ENCODE data around the gene ADCY9.

ADCY9 gene

DNA sequence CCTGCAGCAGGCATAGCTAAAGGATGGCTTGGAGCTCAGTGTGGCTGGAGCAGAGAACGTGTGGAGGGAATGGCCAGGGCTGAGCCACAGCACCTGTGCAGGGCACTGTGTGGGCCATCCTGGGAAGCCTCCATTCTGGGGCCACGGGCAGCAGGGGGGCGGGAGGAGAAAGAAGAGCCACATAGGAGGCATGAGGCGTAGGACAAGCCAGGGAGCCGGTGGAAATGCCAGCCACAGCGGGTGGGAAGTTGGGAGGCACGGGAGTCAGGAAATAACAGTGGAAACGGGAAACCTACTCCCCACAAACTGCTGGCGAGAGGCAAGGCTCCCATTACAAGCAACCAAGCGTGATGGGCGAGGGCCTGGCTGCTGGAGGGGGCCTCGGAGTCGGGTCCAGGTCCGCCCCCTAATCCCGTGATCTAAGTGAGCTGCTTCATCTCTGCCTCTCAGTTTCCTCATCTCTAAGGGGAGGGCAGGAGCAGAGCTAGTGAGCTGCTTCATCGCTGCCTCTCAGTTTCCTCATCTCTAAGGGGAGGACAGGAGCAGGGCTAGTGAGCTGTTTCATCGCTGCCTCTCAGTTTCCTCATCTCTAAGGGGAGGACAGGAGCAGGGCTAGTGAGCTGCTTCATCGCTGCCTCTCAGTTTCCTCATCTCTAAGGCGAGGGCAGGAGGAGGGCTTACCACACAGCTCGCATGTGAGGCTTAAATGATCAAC is 104.9 kb downstream of the ADCY9 start:
- TF ChIP-seq POLR2AphosphoS5 (IDR thresholded peaks at IDR 0.05; ENCODE audit: low read depth, low read length) (no peak), SIN3A (IDR thresholded peaks at IDR 0.05; ENCODE audit: borderline replicate concordance, insufficient read depth, low read length) (no peak), FOXP2 (optimal IDR thresholded peaks at IDR 0.05; ENCODE audit: borderline replicate concordance, extremely low read depth, extremely low read length, insufficient read depth) (peak; percentile 14)
- TF ChIP-seq, protein P1, sequence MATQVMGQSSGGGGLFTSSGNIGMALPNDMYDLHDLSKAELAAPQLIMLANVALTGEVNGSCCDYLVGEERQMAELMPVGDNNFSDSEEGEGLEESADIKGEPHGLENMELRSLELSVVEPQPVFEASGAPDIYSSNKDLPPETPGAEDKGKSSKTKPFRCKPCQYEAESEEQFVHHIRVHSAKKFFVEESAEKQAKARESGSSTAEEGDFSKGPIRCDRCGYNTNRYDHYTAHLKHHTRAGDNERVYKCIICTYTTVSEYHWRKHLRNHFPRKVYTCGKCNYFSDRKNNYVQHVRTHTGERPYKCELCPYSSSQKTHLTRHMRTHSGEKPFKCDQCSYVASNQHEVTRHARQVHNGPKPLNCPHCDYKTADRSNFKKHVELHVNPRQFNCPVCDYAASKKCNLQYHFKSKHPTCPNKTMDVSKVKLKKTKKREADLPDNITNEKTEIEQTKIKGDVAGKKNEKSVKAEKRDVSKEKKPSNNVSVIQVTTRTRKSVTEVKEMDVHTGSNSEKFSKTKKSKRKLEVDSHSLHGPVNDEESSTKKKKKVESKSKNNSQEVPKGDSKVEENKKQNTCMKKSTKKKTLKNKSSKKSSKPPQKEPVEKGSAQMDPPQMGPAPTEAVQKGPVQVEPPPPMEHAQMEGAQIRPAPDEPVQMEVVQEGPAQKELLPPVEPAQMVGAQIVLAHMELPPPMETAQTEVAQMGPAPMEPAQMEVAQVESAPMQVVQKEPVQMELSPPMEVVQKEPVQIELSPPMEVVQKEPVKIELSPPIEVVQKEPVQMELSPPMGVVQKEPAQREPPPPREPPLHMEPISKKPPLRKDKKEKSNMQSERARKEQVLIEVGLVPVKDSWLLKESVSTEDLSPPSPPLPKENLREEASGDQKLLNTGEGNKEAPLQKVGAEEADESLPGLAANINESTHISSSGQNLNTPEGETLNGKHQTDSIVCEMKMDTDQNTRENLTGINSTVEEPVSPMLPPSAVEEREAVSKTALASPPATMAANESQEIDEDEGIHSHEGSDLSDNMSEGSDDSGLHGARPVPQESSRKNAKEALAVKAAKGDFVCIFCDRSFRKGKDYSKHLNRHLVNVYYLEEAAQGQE (IDR thresholded peaks at IDR 0.05; ENCODE audit: insufficient read depth in 1 of 2, low read depth in 2 of 2, low read length in 2 of 2) = no peak

DNA sequence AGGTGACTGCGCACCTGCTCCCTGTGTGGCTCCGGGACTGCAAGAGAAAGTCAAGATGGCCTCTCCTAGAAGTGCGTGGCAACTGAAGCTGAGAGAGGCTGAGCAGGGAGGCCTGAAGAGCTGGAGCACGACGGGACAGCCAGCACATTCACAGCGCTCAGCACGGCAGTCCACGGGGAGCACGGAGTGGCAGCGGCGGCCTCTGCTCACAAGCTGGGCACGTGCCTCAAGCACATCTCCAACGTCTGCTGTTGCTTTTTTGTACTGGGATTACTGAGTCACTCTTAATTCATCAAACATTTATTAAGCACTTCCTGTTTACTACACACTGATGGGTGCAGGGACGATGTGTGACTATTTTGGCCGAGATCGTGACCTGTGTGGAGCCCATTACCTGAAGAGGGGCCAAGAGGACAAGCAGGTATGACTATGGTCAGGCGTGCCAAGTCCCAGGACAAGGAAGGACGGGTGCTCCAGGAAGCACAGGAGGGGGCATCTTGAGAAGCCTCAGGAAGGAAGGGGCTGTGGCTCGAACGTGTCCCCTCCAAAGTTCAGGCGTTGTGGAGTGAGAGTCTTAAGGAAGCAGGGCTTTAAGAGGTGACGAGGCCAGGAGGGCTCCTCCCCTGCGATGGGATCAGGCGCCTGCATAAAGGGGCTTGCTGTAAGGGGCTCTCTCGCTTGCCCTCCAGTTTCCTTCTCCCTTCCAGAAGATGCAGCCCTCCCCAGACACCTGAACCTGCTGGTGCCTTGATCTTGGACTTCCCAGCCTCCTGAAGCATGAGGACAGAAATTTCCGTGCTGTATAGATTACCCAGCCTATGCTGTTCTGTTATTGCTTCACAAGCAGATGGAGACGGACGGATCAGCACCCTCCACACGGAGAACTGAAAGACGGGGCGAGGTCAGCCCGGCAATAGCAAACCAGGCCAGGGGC is 105.8 kb downstream of the ADCY9 start:
- TF ChIP-seq FOXP2 (optimal IDR thresholded peaks at IDR 0.05; ENCODE audit: borderline replicate concordance, extremely low read depth, extremely low read length, insufficient read depth) (no peak), TAF1 (IDR thresholded peaks at IDR 0.05; ENCODE audit: borderline replicate concordance, insufficient read depth, low read length) (no peak), POLR2AphosphoS5 (IDR thresholded peaks at IDR 0.05; ENCODE audit: low read depth, low read length) (no peak), SIN3A (IDR thresholded peaks at IDR 0.05; ENCODE audit: borderline replicate concordance, insufficient read depth, low read length) (no peak)
- TF ChIP-seq, protein P1 (IDR thresholded peaks at IDR 0.05; ENCODE audit: insufficient read depth in 1 of 2, low read depth in 2 of 2, low read length in 2 of 2) = no peak

DNA sequence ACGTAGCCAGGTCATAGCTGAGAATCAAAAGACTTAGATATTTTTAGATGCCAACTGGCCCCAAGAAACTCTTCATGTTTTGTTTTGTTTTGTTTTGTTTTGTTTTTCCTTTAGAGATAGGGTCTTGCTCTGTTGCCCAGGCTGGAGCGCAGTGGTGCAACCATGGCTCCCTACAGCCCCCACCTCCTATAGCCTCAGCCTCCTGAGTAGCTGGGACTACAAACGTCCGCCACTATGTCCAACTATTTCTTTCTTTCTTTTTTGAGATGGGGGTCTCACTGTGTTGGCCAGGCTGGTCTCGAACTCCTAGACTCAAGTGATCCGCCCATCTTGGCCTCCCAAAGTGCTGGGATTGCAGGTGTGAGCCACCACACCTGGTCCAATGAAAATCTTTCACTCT is 107.1 kb downstream of the ADCY9 start:
- TF ChIP-seq FOXP2 (optimal IDR thresholded peaks at IDR 0.05; ENCODE audit: borderline replicate concordance, extremely low read depth, extremely low read length, insufficient read depth) (no peak), POLR2AphosphoS5 (IDR thresholded peaks at IDR 0.05; ENCODE audit: low read depth, low read length) (no peak), TAF1 (IDR thresholded peaks at IDR 0.05; ENCODE audit: borderline replicate concordance, insufficient read depth, low read length) (no peak), SIN3A (IDR thresholded peaks at IDR 0.05; ENCODE audit: borderline replicate concordance, insufficient read depth, low read length) (no peak)
- TF ChIP-seq, protein P1 (IDR thresholded peaks at IDR 0.05; ENCODE audit: insufficient read depth in 1 of 2, low read depth in 2 of 2, low read length in 2 of 2) = no peak

DNA sequence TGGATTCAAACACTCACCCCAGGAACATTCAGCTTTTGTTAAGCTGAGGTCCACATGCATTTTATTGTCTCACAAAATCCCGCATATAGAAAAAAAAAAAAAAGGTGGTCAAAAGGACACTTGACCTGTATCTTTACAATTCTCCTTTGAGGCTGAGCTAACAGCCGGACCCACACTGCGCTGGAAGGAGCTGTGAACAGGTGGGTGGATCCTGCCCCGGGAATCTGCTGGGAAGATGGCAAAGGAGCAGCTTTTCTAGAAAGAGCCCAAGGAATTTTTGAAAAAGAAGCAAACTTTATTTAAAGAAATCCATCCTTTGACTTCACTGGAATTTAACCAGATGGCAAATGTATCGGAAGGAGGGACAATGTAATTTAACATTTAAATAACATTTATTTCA is 108.1 kb downstream of the ADCY9 start:
- TF ChIP-seq FOXP2 (optimal IDR thresholded peaks at IDR 0.05; ENCODE audit: borderline replicate concordance, extremely low read depth, extremely low read length, insufficient read depth) (no peak), POLR2AphosphoS5 (IDR thresholded peaks at IDR 0.05; ENCODE audit: low read depth, low read length) (no peak), TAF1 (IDR thresholded peaks at IDR 0.05; ENCODE audit: borderline replicate concordance, insufficient read depth, low read length) (no peak), SIN3A (IDR thresholded peaks at IDR 0.05; ENCODE audit: borderline replicate concordance, insufficient read depth, low read length) (no peak)
- TF ChIP-seq, protein P1 (IDR thresholded peaks at IDR 0.05; ENCODE audit: insufficient read depth in 1 of 2, low read depth in 2 of 2, low read length in 2 of 2) = no peak
